Brain microvascular endothelial cell (primary cell): ENCODE results near the gene SYNE3.

Source experiments
- DNase-seq: peaks from one replicate; pipeline ENCODE4 v3.0.0-alpha.2; 2020
- H3K27ac ChIP-seq: fragments of 250-450 bp; sonication (Bioruptor Pico); 2 replicates; pipeline ENCODE4 v1.5.1; 2020; ENCODE audit warnings: mild to moderate bottlenecking, moderate library complexity
- H3K27me3 ChIP-seq: fragments of 250-450 bp; sonication (Bioruptor Pico); replicated peaks from 2 replicates; pipeline ENCODE4 v1.5.1; 2020; ENCODE audit warnings: mild to moderate bottlenecking
- H3K36me3 ChIP-seq: fragments of 250-450 bp; sonication (Bioruptor Pico); replicated peaks from 2 replicates; pipeline ENCODE4 v1.5.1; 2020; ENCODE audit warnings: mild to moderate bottlenecking
- H3K4me3 ChIP-seq: 2 replicates; pipeline ENCODE4 v1.5.1; 2011; ENCODE audit warnings: low read depth, mild to moderate bottlenecking, control low read depth, low read length, moderate library complexity
- CTCF ChIP-seq: IDR thresholded peaks from 2 replicates; pipeline ENCODE4 v1.5.1; 2011; ENCODE audit warnings: low read depth, mild to moderate bottlenecking, moderate library complexity, low read length, control low read depth, inconsistent platforms; ENCODE audit errors: missing control alignments
- in situ Hi-C: cut with HindIII; loops from 2 replicates; pipeline ENCODE4 v1.10.0; 2017; ENCODE audit warnings: low sequenced_read_pairs, low pct_ligation_motif_present

Gene SYNE3

GRCh38 chr14:95468448-95469133 is 47.9 kb downstream of the SYNE3 start:
- Histone ChIP-seq H3K36me3 (no peaks in the 10 kb centered on the region), H3K27me3 (no peaks in the 10 kb centered on the region), H3K4me3 (no peak overlapping the region), H3K27ac (no peak overlapping the region)
- in situ Hi-C loops: no loop called here
- no peak for DNase-seq
- TF ChIP-seq CTCF: no peak

GRCh38 chr14:95467657-95468056 is 48.8 kb downstream of the SYNE3 start:
- in situ Hi-C loops: no loop called here
- no peak for TF ChIP-seq CTCF
- DNase-seq: no peak
- Histone ChIP-seq H3K4me3 (no peak overlapping the region), H3K36me3 (no peaks in the 10 kb centered on the region), H3K27ac (no peak overlapping the region), H3K27me3 (no peaks in the 10 kb centered on the region)

GRCh38 chr14:95467232-95467631 is 49.2 kb downstream of the SYNE3 start:
- no peaks in the 10 kb centered on the region for H3K27me3 ChIP-seq
- TF ChIP-seq CTCF: no peak
- no peak for DNase-seq
- H3K36me3 ChIP-seq: no peaks in the 10 kb centered on the region
- no peak overlapping the region for H3K27ac ChIP-seq
- no peak overlapping the region for H3K4me3 ChIP-seq
- in situ Hi-C loops: no loop called here
